ENCODE measurements around the gene RANBP1. TPM values are rescaled to one million over a fixed set of nuclear protein-coding genes. Genes with fewer than 3 reads are reported as not detected.

The RANBP1 gene
- total RNA-seq, 1 donor from 2014 or later: 177 TPM

GRCh38 chr22:20087319-20088262 lies 28.3 kb upstream of the RANBP1 start:
- H3K27me3 ChIP-seq: no peaks in the 10 kb centered on the region
- H3K4me3 ChIP-seq: no peak overlapping the region
- DNase-seq (ENCODE audit: extremely low spot score in 2 of 2): no peak
- TF ChIP-seq, protein P1, sequence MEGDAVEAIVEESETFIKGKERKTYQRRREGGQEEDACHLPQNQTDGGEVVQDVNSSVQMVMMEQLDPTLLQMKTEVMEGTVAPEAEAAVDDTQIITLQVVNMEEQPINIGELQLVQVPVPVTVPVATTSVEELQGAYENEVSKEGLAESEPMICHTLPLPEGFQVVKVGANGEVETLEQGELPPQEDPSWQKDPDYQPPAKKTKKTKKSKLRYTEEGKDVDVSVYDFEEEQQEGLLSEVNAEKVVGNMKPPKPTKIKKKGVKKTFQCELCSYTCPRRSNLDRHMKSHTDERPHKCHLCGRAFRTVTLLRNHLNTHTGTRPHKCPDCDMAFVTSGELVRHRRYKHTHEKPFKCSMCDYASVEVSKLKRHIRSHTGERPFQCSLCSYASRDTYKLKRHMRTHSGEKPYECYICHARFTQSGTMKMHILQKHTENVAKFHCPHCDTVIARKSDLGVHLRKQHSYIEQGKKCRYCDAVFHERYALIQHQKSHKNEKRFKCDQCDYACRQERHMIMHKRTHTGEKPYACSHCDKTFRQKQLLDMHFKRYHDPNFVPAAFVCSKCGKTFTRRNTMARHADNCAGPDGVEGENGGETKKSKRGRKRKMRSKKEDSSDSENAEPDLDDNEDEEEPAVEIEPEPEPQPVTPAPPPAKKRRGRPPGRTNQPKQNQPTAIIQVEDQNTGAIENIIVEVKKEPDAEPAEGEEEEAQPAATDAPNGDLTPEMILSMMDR (IDR thresholded peaks at IDR 0.05): no peak
- TF ChIP-seq POLR2A (IDR thresholded peaks at IDR 0.05): no peak
- no peak for TF ChIP-seq POLR2AphosphoS5 (IDR thresholded peaks at IDR 0.05; ENCODE audit: insufficient read depth in 1 of 2, low read depth in 1 of 2)
- no peak overlapping the region for H3K27ac ChIP-seq
- H3K36me3 ChIP-seq: peaks cover 0 to 69% of the 10 kb centered on the region in 2 donors
- H3K9me3 ChIP-seq: no peaks in the 10 kb centered on the region
- H3K4me1 ChIP-seq: peaks cover 28% of the 10 kb centered on the region
- intact Hi-C loops (cut with DNase I): no loop called here

DNA sequence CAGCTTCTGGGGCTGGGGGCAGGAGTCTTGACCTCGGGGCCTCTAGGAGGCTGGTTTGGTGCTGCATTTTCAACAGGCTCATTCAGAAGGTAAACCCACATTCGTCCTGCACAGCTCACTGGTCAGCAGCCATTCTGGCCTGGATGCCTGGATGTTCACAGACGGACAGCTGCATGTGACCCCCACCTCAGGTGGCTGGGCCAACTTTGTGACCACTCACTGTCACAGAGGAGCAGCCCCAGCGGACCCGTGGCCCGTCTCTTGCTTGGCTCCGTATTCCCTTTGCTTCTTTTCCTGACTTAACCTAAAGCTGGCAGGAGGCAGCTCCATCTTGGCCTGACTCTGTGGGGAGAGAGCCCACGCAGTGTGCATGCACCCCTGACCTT lies 27.6 kb upstream of the RANBP1 start:
- TF ChIP-seq POLR2AphosphoS5 (IDR thresholded peaks at IDR 0.05; ENCODE audit: insufficient read depth in 1 of 2, low read depth in 1 of 2) (no peak), POLR2A (IDR thresholded peaks at IDR 0.05) (no peak)
- TF ChIP-seq, protein P1 (IDR thresholded peaks at IDR 0.05): no peak
- Histone ChIP-seq H3K27ac (no peak overlapping the region), H3K27me3 (no peaks in the 10 kb centered on the region), H3K9me3 (no peaks in the 10 kb centered on the region), H3K4me3 (no peak overlapping the region), H3K4me1 (peaks cover 21% of the 10 kb centered on the region), H3K36me3 (peaks cover 0 to 76% of the 10 kb centered on the region in 2 donors)
- intact Hi-C loops (cut with DNase I): no loop called here
- DNase-seq (ENCODE audit: extremely low spot score in 2 of 2): no peak

DNA sequence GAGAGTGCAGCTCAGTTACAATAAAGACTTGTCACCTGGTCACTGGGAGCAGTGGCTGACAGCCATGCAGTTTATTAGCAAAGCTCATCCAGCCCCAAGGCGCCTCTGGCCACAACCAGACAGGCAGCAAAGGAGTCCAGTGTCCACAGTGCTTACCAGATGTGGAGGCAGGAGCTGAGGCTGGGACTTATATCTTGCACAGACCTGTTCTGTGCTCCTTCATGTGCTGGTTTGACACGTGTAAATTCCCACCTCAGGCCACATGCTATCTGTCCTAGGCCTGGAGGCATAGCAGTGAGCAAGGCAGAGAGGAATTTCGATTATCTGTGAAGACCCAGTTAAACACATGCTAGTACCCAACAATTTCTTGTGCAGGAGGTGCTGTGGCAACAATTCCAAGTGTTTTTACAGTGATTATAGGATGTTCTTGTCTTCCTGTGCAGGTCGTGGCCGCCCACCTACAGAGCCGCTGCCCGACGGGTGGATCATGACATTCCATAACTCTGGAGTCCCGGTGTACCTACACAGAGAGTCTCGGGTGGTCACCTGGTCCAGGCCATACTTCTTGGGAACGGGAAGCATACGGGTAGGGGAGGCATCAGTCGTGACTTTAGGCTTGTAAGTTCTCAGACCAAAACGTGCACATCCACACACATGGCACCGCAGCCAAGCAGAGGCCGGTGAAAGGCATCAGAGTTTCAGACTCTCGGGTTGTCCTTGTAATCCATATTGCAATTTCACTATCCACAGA lies 26.5 kb upstream of the RANBP1 start:
- Histone ChIP-seq H3K36me3 (peaks cover 0 to 87% of the 10 kb centered on the region in 2 donors), H3K9me3 (no peaks in the 10 kb centered on the region), H3K27me3 (no peaks in the 10 kb centered on the region), H3K27ac (no peak overlapping the region), H3K4me3 (no peak overlapping the region), H3K4me1 (peaks cover 10% of the 10 kb centered on the region)
- intact Hi-C loops (cut with DNase I): no loop called here
- TF ChIP-seq, protein P1 (IDR thresholded peaks at IDR 0.05): no peak
- TF ChIP-seq POLR2A (IDR thresholded peaks at IDR 0.05): no peak
- TF ChIP-seq POLR2AphosphoS5 (IDR thresholded peaks at IDR 0.05; ENCODE audit: insufficient read depth in 1 of 2, low read depth in 1 of 2): no peak
- no peak for DNase-seq (ENCODE audit: extremely low spot score in 2 of 2)

- intact Hi-C loops (cut with DNase I): no loop called here
- H3K27ac ChIP-seq: no peak overlapping the region
- peaks cover 0 to 95% of the 10 kb centered on the region in 2 donors for H3K36me3 ChIP-seq
- H3K9me3 ChIP-seq: no peaks in the 10 kb centered on the region
- H3K27me3 ChIP-seq: no peaks in the 10 kb centered on the region
- DNase-seq (ENCODE audit: extremely low spot score in 2 of 2): no peak
- TF ChIP-seq, protein P1 (IDR thresholded peaks at IDR 0.05): no peak
- TF ChIP-seq POLR2A (IDR thresholded peaks at IDR 0.05) (no peak), POLR2AphosphoS5 (IDR thresholded peaks at IDR 0.05; ENCODE audit: insufficient read depth in 1 of 2, low read depth in 1 of 2) (no peak)
- no peak overlapping the region for H3K4me3 ChIP-seq
- H3K4me1 ChIP-seq: peaks cover 2% of the 10 kb centered on the region
Observed at GRCh38 chr22:20089977-20090729, 25.8 kb upstream of the RANBP1 start.

Data from vagina (tissue), 2 donors.